ENCODE results near the gene ATP6V1E1. TPM values are rescaled to one million over a fixed set of nuclear protein-coding genes. Genes with fewer than 3 reads are reported as not detected.

ATP6V1E1 gene
- total and polyA plus RNA-seq, 9 of the 15 experiments (the other 6 are each of a cell fraction or from before 2014, with no cell fraction given), result 122 to 249 (median 179) TPM

DNA sequence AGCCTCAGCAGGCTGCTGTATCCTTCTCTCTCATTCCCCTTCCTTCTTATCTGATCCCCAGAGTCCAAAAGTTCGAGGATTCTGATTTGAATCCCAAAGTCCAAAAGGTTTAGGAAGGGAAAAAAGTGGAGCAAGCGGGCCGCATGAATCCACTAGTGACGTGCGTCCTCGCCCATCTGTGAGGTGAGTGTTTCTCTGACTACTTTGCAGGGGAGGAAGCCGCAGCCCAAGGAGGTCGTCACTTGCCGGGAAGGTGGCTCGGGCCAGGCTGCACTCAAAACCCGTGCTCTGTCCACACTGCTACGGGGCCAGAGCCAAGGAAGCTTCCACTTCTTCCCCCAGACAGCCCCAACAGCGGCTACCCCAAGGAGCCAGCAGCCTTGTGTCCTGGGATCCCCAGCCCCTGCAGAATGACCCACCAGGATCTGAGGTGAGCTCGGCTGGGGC is 49.0 kb downstream of the ATP6V1E1 start:
- H3K4me3 ChIP-seq, result no peak overlapping the region
- ChIA-PET CTCF (ENCODE audit: low intra/inter-chr PET ratio) (no interaction called here), POLR2A (interaction anchor here (1.0 to 3.3 kb wide), 3 partner anchors 8 to 190 kb away, joined by 3 to 15 read pairs (median 12); no protein-coding TSS in a partner anchor)
- no peak overlapping the region for H3K4me2 ChIP-seq (ENCODE audit: insufficient read depth, low read length)
- FAIRE-seq (no peak), ATAC-seq (no peak; the same call in 2 of the 3 replicates), DNase-seq (ENCODE audit: extremely low read depth in 1 of 4, low spot score in 3 of 4) (no peak)
- peaks cover 0 to 31% of the 10 kb centered on the region in 2 experiments; a peak in 3 of 5 replicates for H3K27me3 ChIP-seq (ENCODE audit: control insufficient read depth in 2 of 2, insufficient read depth in 2 of 2, low read length in 2 of 2)
- TF ChIP-seq, protein P1, sequence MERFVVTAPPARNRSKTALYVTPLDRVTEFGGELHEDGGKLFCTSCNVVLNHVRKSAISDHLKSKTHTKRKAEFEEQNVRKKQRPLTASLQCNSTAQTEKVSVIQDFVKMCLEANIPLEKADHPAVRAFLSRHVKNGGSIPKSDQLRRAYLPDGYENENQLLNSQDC (CRISPR knock-in tag; IDR thresholded peaks at IDR 0.05), result no peak
- no peak for TF ChIP-seq SLC30A9 (CRISPR knock-in tag; IDR thresholded peaks at IDR 0.05)
- TF ChIP-seq PHF21A (IDR thresholded peaks at IDR 0.05; ENCODE audit: borderline replicate concordance, low read depth), result no peak
- TF ChIP-seq ZNF785 (CRISPR knock-in tag; IDR thresholded peaks at IDR 0.05), result no peak
- TF ChIP-seq KDM1A (IDR thresholded peaks at IDR 0.05), result no peak
- TF ChIP-seq ZNF41 (CRISPR knock-in tag; conservative IDR thresholded peaks at IDR 0.05), result no peak
- TF ChIP-seq, protein P2, sequence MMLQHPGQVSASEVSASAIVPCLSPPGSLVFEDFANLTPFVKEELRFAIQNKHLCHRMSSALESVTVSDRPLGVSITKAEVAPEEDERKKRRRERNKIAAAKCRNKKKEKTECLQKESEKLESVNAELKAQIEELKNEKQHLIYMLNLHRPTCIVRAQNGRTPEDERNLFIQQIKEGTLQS (IDR thresholded peaks at IDR 0.05), result no peak
- TF ChIP-seq, protein P2 (CRISPR knock-in tag; conservative IDR thresholded peaks at IDR 0.05), result no peak
- no peak for TF ChIP-seq FUS (optimal IDR thresholded peaks at IDR 0.05; ENCODE audit: low read depth, low read length)
- no peak for TF ChIP-seq NFATC3 (IDR thresholded peaks at IDR 0.05)
- no peak for TF ChIP-seq ZNF140 (CRISPR knock-in tag; IDR thresholded peaks at IDR 0.05)
- no peak for TF ChIP-seq ZNF124 (CRISPR knock-in tag; IDR thresholded peaks at IDR 0.05)
- TF ChIP-seq TEAD1 (CRISPR knock-in tag; IDR thresholded peaks at IDR 0.05), result no peak
- no peak for TF ChIP-seq NBN (IDR thresholded peaks at IDR 0.05; ENCODE audit: low read depth)
- TF ChIP-seq TEAD2 (tag; IDR thresholded peaks at IDR 0.05), result no peak
- no peak for TF ChIP-seq TAL1 (IDR thresholded peaks at IDR 0.05)
- TF ChIP-seq GABPB1 (CRISPR knock-in tag; IDR thresholded peaks at IDR 0.05), result no peak
- no peak for TF ChIP-seq MBD2 (IDR thresholded peaks at IDR 0.05; ENCODE audit: borderline replicate concordance, low read depth)
- H3K9me1 ChIP-seq (ENCODE audit: control insufficient read depth, insufficient read depth, low read length), result no peaks in the 10 kb centered on the region
- no TSS peak for BruUV-seq (replicated peaks)
- H3K4me1 ChIP-seq (replicated peaks in 1 of 2; ENCODE audit: control insufficient read depth in 2 of 2, insufficient read depth in 2 of 2, low read length in 2 of 2), result peaks cover 9 to 24% of the 10 kb centered on the region in 2 experiments; a peak in 4 of 5 replicates
- peak overlapping the region in 1 of 2 experiments; percentile 59; a peak in 1 of 4 replicates for H3K9ac ChIP-seq (ENCODE audit: insufficient read depth in 1 of 2, low read depth in 2 of 2, low read length in 2 of 2)
- 0 out of 2 replicates have a peak overlapping the region, but pooled peaks have one; percentile 4 for H2AFZ ChIP-seq (ENCODE audit: low read depth, low read length)
- intact Hi-C loops (cut with micrococcal nuclease) (no loop called here), in situ Hi-C loops (cut with MboI) (no loop called here)
- no peaks in the 10 kb centered on the region for H4K20me1 ChIP-seq (replicated peaks; ENCODE audit: control insufficient read depth, insufficient read depth, low read length)
- no peaks in the 10 kb centered on the region for H3K9me3 ChIP-seq (replicated peaks; ENCODE audit: control insufficient read depth, insufficient read depth, low read depth, low read length)
- H3K36me3 ChIP-seq (ENCODE audit: control insufficient read depth, insufficient read depth, low read length), result no peaks in the 10 kb centered on the region
- no peak overlapping the region for H3K27ac ChIP-seq (ENCODE audit: extremely low read depth, low read depth, low read length)
- H3K79me2 ChIP-seq (ENCODE audit: control insufficient read depth, insufficient read depth, low read length), result no peaks in the 10 kb centered on the region
- 50% methylated on average over 13 of the region's 14 CpGs for WGBS (ENCODE audit: insufficient coverage, low coverage, missing lambda C conversion rate)
